HCT116 (cell line): ENCODE data around the gene PRMT5. TPM values are rescaled to one million over a fixed set of nuclear protein-coding genes. Genes with fewer than 3 reads are reported as not detected.

Source experiments
- ATAC-seq: fragments of 200-7000 bp; cut with Tn5 transposase; 2 replicates; pipeline ENCODE4 v1.9.1; 2020; ENCODE audit warnings: mild to moderate bottlenecking, moderate library complexity
- BruUV-seq: library from RNA; stranded (reverse); fragments of 400-500 nt; replicated peaks from 2 replicates; lab custom pipeline; 2021; lab: Mats Ljungman, UMichigan
- CTCF ChIA-PET: fragments of 300-600 bp; sonication (Branson Sonifier 250); formaldehyde crosslinking; loops from one replicate; lab custom pipeline; 2021; ENCODE audit warnings: antibody characterized with exemption; lab: Charles Lee
- POLR2A ChIA-PET: fragments of 300-600, 350-600 bp; sonication (Branson Sonifier 250); formaldehyde crosslinking; loops from one replicate; lab custom pipeline; 2021; ENCODE audit warnings: antibody characterized with exemption; lab: Charles Lee
- RAD21 ChIA-PET, 2 experiments: fragments of 300-600 bp; sonication (Branson Sonifier 250); formaldehyde crosslinking; loops; one replicate each; lab custom pipeline; 2023; ENCODE audit warnings: low total read pairs in 2 of 2; ENCODE audit not compliant: uncharacterized antibody in 2 of 2, unreplicated experiment in 2 of 2, low non-redundant PET in 1 of 2; lab: Charles Lee
- DNase-seq: peaks from one replicate; pipeline ENCODE4 v3.0.0-alpha.2; 2010; ENCODE audit warnings: low read depth, low spot score
- H2AFZ ChIP-seq: fragments of 200-600 bp; shearing (Covaris generic), sonication (generic); 2 replicates; pipeline ENCODE4 v1.6.1; 2017; ENCODE audit warnings: low read depth, mixed run types, mixed read lengths, antibody characterized with exemption, low read length; ENCODE audit not compliant: poor library complexity, severe bottlenecking
- H3K27ac ChIP-seq: 2 replicates; pipeline ENCODE4 v1.5.1; 2012; ENCODE audit warnings: low read depth, low read length
- H3K27me3 ChIP-seq: fragments of 200-600 bp; sonication (generic); 2 replicates; pipeline ENCODE4 v1.6.1; 2016; ENCODE audit warnings: mixed run types, low read length, mixed read lengths; ENCODE audit not compliant: insufficient read depth
- H3K36me3 ChIP-seq, 2 experiments: fragments of 200-500 bp in 1 of 2; fragments of 200-600 bp in 1 of 2; sonication (Bioruptor generic) in 1 of 2; sonication (generic) in 1 of 2; 2 replicates each; pipeline versions ENCODE4 v1.5.1 to v1.6.1; 2014 to 2016; ENCODE audit warnings: low read length in 2 of 2, inconsistent platforms in 1 of 2, mixed read lengths in 1 of 2, mixed run types in 1 of 2; ENCODE audit not compliant: insufficient read depth in 2 of 2, control insufficient read depth in 1 of 2
- H3K4me1 ChIP-seq, 2 experiments: fragments of 200-600 bp in 1 of 2; sonication (generic) in 1 of 2; 2 replicates each; pipeline versions ENCODE4 v1.5.1 to v1.6.1; 2012 to 2017; ENCODE audit warnings: low read length in 2 of 2, inconsistent platforms in 1 of 2, mild to moderate bottlenecking in 1 of 2, mixed read lengths in 1 of 2, mixed run types in 1 of 2, moderate library complexity in 1 of 2; ENCODE audit not compliant: insufficient read depth in 2 of 2, control insufficient read depth in 1 of 2
- H3K4me2 ChIP-seq: fragments of 200-600 bp; sonication (generic); 2 replicates; pipeline ENCODE4 v1.6.1; 2017; ENCODE audit warnings: mixed run types, low read length, mixed read lengths
- H3K4me3 ChIP-seq, 2 experiments: fragments of 200-600 bp in 1 of 2; sonication (generic) in 1 of 2; replicated peaks in 1 of 2; 2 replicates each; pipeline ENCODE4 v1.5.1; 2011 to 2016; ENCODE audit warnings: low read length in 2 of 2, control low read depth in 1 of 2, low read depth in 1 of 2, mild to moderate bottlenecking in 1 of 2, mixed read lengths in 1 of 2, mixed run types in 1 of 2
- H3K79me2 ChIP-seq: fragments of 200-600 bp; sonication (generic); 2 replicates; pipeline ENCODE4 v1.6.1; 2017; ENCODE audit warnings: mild to moderate bottlenecking, mixed run types, low read length, moderate library complexity, mixed read lengths; ENCODE audit not compliant: insufficient read depth
- H3K9ac ChIP-seq: fragments of 200-600 bp; sonication (generic); 2 replicates; pipeline ENCODE4 v1.6.1; 2016; ENCODE audit warnings: low read length, mixed read lengths
- H3K9me2 ChIP-seq: fragments of 200-600 bp; sonication (generic), shearing (Covaris generic); 2 replicates; pipeline ENCODE4 v1.6.1; 2017; ENCODE audit warnings: mixed run types, mild to moderate bottlenecking, moderate library complexity; ENCODE audit not compliant: insufficient read depth
- H3K9me3 ChIP-seq, 2 experiments: fragments of 200-500 bp in 1 of 2; fragments of 200-600 bp in 1 of 2; sonication (Bioruptor generic) in 1 of 2; sonication (generic) in 1 of 2; 2 replicates each; pipeline ENCODE4 v1.6.1; 2014 to 2017; ENCODE audit warnings: low read length in 2 of 2, mixed read lengths in 2 of 2, inconsistent platforms in 1 of 2, low read depth in 1 of 2, mild to moderate bottlenecking in 1 of 2, mixed run types in 1 of 2, moderate library complexity in 1 of 2; ENCODE audit not compliant: control insufficient read depth in 1 of 2, insufficient read depth in 1 of 2
- H4K20me1 ChIP-seq: fragments of 200-600 bp; sonication (generic), shearing (Covaris generic); 2 replicates; pipeline ENCODE4 v1.6.1; 2017; ENCODE audit warnings: mixed run types, mild to moderate bottlenecking, moderate library complexity; ENCODE audit not compliant: insufficient read depth
- ATF3 ChIP-seq: IDR thresholded peaks from 2 replicates; pipeline ENCODE4 v1.6.1; 2012
- EZH2 ChIP-seq: fragments of 200-600 bp; sonication (generic); IDR thresholded peaks from 2 replicates; pipeline ENCODE4 v1.6.1; 2017; ENCODE audit warnings: antibody characterized with exemption, mixed run types
- FOSL1 ChIP-seq: IDR thresholded peaks from 2 replicates; pipeline ENCODE4 v1.6.1; 2012; ENCODE audit warnings: low read depth
- JUND ChIP-seq: IDR thresholded peaks from 2 replicates; pipeline ENCODE4 v1.6.1; 2012
- POLR2AphosphoS5 ChIP-seq: IDR thresholded peaks from 2 replicates; pipeline ENCODE4 v1.6.1; 2011; ENCODE audit warnings: mild to moderate bottlenecking, low read depth, low read length, moderate library complexity
- RAD21 ChIP-seq: IDR thresholded peaks from 2 replicates; pipeline ENCODE4 v1.6.1; 2012; ENCODE audit warnings: low read depth, mild to moderate bottlenecking
- REST ChIP-seq: IDR thresholded peaks from 2 replicates; pipeline ENCODE4 v1.6.1; 2012; ENCODE audit warnings: low read depth
- TCF7L2 ChIP-seq: IDR thresholded peaks from 2 replicates; pipeline ENCODE4 v1.7.0; 2011; ENCODE audit warnings: borderline replicate concordance, inconsistent platforms; ENCODE audit not compliant: insufficient read depth, insufficient read length; ENCODE audit errors: extremely low read depth
- ZFX ChIP-seq: fragments of 450-650 bp; IDR thresholded peaks from 2 replicates; pipeline ENCODE4 v1.6.1; 2017
- ZNF274 ChIP-seq: fragments of 200-500 bp; sonication (Bioruptor generic); IDR thresholded peaks from 2 replicates; pipeline ENCODE4 v1.6.1; 2014; ENCODE audit warnings: mild to moderate bottlenecking, low read depth, low read length, inconsistent platforms
- intact Hi-C: fragments of 100-400 bp; cut with micrococcal nuclease; formaldehyde crosslinking; loops from 2 replicates; pipeline ENCODE4 v1.10.0; 2022
- total RNA-seq: library from RNA; stranded (reverse); gene quantifications from one replicate; pipeline ENCODE4 v1.2.1, GENCODE V29; 2021; ENCODE audit not compliant: unreplicated experiment

PRMT5 gene
- total RNA-seq, 1 experiment from 2014 or later, result 186 TPM

GRCh38 chr14:22977434-22977683 is 48.2 kb upstream of the PRMT5 start:
- BruUV-seq, result no TSS peak
- intact Hi-C loops, result no loop called here
- DNase-seq (no peak), ATAC-seq (peak; percentile 1; the same call in 1 of the 2 replicates)
- Histone ChIP-seq H3K27me3 (no peaks in the 10 kb centered on the region), H3K4me2 (peak overlapping the region; percentile 97), H3K79me2 (peaks cover 52% of the 10 kb centered on the region), H3K36me3 (peaks cover 2 to 31% of the 10 kb centered on the region in 2 experiments; a peak in 2 of 4 replicates), H3K9ac (peak overlapping the region; percentile 90), H3K9me2 (no peaks in the 10 kb centered on the region), H4K20me1 (no peaks in the 10 kb centered on the region), H3K4me1 (peaks cover 57 to 58% of the 10 kb centered on the region in 2 experiments), H3K9me3 (no peaks in the 10 kb centered on the region), H3K27ac (peak overlapping the region; percentile 82), H2AFZ (no peak overlapping the region), H3K4me3 (peak overlapping the region in 1 of 2 experiments; percentile 38; a peak in 2 of 4 replicates)
- ChIA-PET POLR2A (interaction anchor here (0.9 to 2.1 kb wide), 3 partner anchors 9 to 81 kb away, joined by 3 to 12 read pairs (median 3); no protein-coding TSS in a partner anchor), CTCF (interaction anchor here (1.0 to 2.6 kb wide), 7 partner anchors 9 to 418 kb away, joined by 3 to 22 read pairs (median 5); partner anchors contain the start of gene PRMT5), RAD21 (interaction anchor here in 1 of 2 experiments (1.1 kb wide), 1 partner anchor 47 kb away, joined by 4 read pairs; no protein-coding TSS in a partner anchor)
- no peak for TF ChIP-seq REST
- no peak for TF ChIP-seq JUND
- TF ChIP-seq RAD21, result no peak
- no peak for TF ChIP-seq TCF7L2
- no peak for TF ChIP-seq ZNF274
- no peak for TF ChIP-seq ATF3
- TF ChIP-seq POLR2AphosphoS5, result no peak
- no peak for TF ChIP-seq FOSL1
- TF ChIP-seq EZH2, result no peak
- no peak for TF ChIP-seq ZFX
